PC-9 (cell line): ENCODE data around the gene ZBTB43. TPM values are rescaled to one million over a fixed set of nuclear protein-coding genes. Genes with fewer than 3 reads are reported as not detected.
"Not testable (repeated sequence)": the region's sequence is repeated elsewhere in the genome, so short reads cannot be mapped to it uniquely, and the experiment has no call there.

Source experiments
- BruUV-seq: library from RNA; stranded (reverse); fragments of 400-500 nt; replicated peaks from 2 replicates; lab custom pipeline; 2021; lab: Mats Ljungman, UMichigan
- CTCF ChIA-PET: fragments of 300-600 bp; sonication (Branson Sonifier 250); formaldehyde crosslinking; loops from one replicate; lab custom pipeline; 2022; ENCODE audit warnings: antibody characterized with exemption; lab: Charles Lee
- POLR2A ChIA-PET: fragments of 300-600 bp; sonication (Branson Sonifier 250); formaldehyde crosslinking; loops from one replicate; lab custom pipeline; 2022; ENCODE audit warnings: antibody characterized with exemption; ENCODE audit not compliant: unreplicated experiment; lab: Charles Lee
- DNase-seq, 2 experiments: peaks; one replicate each; pipeline versions ENCODE4 v3.0.0 to v3.0.0-alpha.2; 2015 to 2022; ENCODE audit warnings: mixed read lengths in 1 of 2
- H2AFZ ChIP-seq: fragments of 200-600 bp; sonication (generic); 2 replicates; pipeline ENCODE4 v1.8.1; 2017; ENCODE audit warnings: antibody characterized with exemption
- H3F3A ChIP-seq: fragments of 200-600 bp; sonication (generic); 2 replicates; pipeline ENCODE4 v1.8.1; 2017; ENCODE audit warnings: antibody characterized with exemption, mild to moderate bottlenecking, low read depth; ENCODE audit not compliant: insufficient read depth
- H3K27ac ChIP-seq: fragments of 200-600 bp; sonication (generic); 2 replicates; pipeline ENCODE4 v1.6.1; 2016; ENCODE audit warnings: mixed run types
- H3K27me3 ChIP-seq: fragments of 200-600 bp; sonication (generic); 2 replicates; pipeline ENCODE4 v1.6.1; 2016; ENCODE audit warnings: low read depth, mixed run types; ENCODE audit not compliant: insufficient read depth
- H3K36me3 ChIP-seq: fragments of 200-600 bp; sonication (generic); 2 replicates; pipeline ENCODE4 v1.6.1; 2016; ENCODE audit warnings: low read depth, mixed run types
- H3K4me1 ChIP-seq: fragments of 200-600 bp; sonication (generic); replicated peaks from 2 replicates; pipeline ENCODE4 v1.6.1; 2016; ENCODE audit warnings: mixed run types; ENCODE audit not compliant: insufficient read depth
- H3K4me2 ChIP-seq: fragments of 200-600 bp; sonication (generic); 2 replicates; pipeline ENCODE4 v1.6.1; 2017; ENCODE audit warnings: mixed run types
- H3K4me3 ChIP-seq: fragments of 200-600 bp; sonication (generic); 2 replicates; pipeline ENCODE4 v1.6.1; 2016; ENCODE audit warnings: mixed run types
- H3K79me2 ChIP-seq: fragments of 200-600 bp; sonication (generic); 2 replicates; pipeline ENCODE4 v1.6.1; 2017; ENCODE audit warnings: low read depth, mixed run types
- H3K9me2 ChIP-seq: fragments of 200-600 bp; sonication (generic); 2 replicates; pipeline ENCODE4 v1.8.1; 2017; ENCODE audit warnings: mild to moderate bottlenecking; ENCODE audit not compliant: insufficient read depth
- H3K9me3 ChIP-seq: fragments of 200-600 bp; sonication (generic); 2 replicates; pipeline ENCODE4 v1.8.1; 2016; ENCODE audit warnings: low read depth; ENCODE audit not compliant: insufficient read depth
- H4K20me1 ChIP-seq: fragments of 200-600 bp; sonication (generic); 2 replicates; pipeline ENCODE4 v1.8.1; 2017; ENCODE audit not compliant: insufficient read depth
- EZH2 ChIP-seq: fragments of 200-600 bp; sonication (generic); IDR thresholded peaks from 2 replicates; pipeline ENCODE4 v1.8.0; 2017; ENCODE audit warnings: antibody characterized with exemption, low read depth
- intact Hi-C: fragments of 100-400 bp; cut with micrococcal nuclease; formaldehyde crosslinking; loops from one replicate; pipeline ENCODE4 v1.10.0; 2022; ENCODE audit not compliant: unreplicated experiment
- total RNA-seq: library from RNA; stranded (reverse); gene quantifications from 2 replicates; pipeline ENCODE4 v1.2.3, GENCODE V29; 2021
- TF ChIP-seq, protein P1 (sequence below): fragments of 200-600 bp; sonication (generic); conservative IDR thresholded peaks from 2 replicates; pipeline ENCODE4 v1.6.1; 2017; ENCODE audit warnings: mixed run types, antibody characterized with exemption, mild to moderate bottlenecking, moderate library complexity

The ZBTB43 gene
- total RNA-seq, 1 experiment from 2014 or later: 18.4 TPM

DNA sequence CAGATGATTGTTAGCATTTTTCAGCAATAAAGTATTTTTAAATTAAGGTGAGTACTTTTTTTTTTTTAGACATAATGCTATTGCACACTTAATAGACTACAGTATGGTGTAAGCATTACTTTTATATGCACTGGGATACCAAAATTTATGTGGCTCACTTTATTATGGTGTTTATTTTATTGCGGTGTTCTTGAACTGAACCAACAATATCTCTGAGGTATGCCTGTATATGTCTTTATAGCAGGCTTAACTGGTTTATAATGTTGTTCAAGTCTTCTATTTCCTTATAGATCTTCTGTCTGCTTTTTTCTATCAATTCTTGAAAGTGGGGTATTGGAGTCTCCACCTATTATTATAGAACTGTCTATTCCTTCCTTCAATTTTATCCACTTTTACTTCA, 18.0 kb downstream of the ZBTB43 start:
- H3K36me3 ChIP-seq: peaks cover 21% of the 10 kb centered on the region
- ChIA-PET POLR2A (no interaction called here), CTCF (no interaction called here)
- no peak overlapping the region for H3K4me3 ChIP-seq
- no peaks in the 10 kb centered on the region for H3K9me2 ChIP-seq
- no peak overlapping the region for H2AFZ ChIP-seq
- TF ChIP-seq, protein P1, sequence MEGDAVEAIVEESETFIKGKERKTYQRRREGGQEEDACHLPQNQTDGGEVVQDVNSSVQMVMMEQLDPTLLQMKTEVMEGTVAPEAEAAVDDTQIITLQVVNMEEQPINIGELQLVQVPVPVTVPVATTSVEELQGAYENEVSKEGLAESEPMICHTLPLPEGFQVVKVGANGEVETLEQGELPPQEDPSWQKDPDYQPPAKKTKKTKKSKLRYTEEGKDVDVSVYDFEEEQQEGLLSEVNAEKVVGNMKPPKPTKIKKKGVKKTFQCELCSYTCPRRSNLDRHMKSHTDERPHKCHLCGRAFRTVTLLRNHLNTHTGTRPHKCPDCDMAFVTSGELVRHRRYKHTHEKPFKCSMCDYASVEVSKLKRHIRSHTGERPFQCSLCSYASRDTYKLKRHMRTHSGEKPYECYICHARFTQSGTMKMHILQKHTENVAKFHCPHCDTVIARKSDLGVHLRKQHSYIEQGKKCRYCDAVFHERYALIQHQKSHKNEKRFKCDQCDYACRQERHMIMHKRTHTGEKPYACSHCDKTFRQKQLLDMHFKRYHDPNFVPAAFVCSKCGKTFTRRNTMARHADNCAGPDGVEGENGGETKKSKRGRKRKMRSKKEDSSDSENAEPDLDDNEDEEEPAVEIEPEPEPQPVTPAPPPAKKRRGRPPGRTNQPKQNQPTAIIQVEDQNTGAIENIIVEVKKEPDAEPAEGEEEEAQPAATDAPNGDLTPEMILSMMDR: no peak
- TF ChIP-seq EZH2: no peak
- intact Hi-C loops: no loop called here
- H3K9me3 ChIP-seq: 0 out of 2 replicates have a peak, but pooled peaks cover 4% of the 10 kb centered on the region
- no peak overlapping the region for H3K27ac ChIP-seq
- no TSS peak for BruUV-seq
- H3K27me3 ChIP-seq: no peaks in the 10 kb centered on the region
- no peaks in the 10 kb centered on the region for H3K4me1 ChIP-seq
- no peak overlapping the region for H3K4me2 ChIP-seq
- H4K20me1 ChIP-seq: peaks cover 31% of the 10 kb centered on the region
- H3K79me2 ChIP-seq: peaks cover 33% of the 10 kb centered on the region
- no peak for DNase-seq
- H3F3A ChIP-seq: peaks cover 4% of the 10 kb centered on the region; the same call in 1 of the 2 replicates

DNA sequence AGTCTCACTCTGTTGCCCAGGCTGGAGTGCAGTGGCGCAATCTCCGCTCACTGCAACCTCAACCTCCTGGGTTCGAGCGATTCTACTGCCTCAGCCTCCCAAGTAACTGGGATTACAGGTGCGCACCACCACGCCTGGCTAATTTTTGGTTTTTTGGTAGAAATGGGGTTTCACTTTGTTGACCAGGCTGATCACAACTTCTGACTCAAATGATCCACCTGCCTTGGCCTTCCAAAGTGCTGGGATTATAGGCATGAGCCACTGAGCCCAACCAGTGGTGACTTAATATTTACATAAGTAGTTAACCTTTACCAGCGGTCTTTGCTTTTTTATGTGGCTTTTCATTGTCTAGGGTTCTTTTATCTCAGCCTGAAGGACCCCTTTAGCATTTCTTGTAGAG, 19.2 kb downstream of the ZBTB43 start:
- H3K4me3 ChIP-seq, BruUV-seq, H3K27ac ChIP-seq, DNase-seq, H2AFZ ChIP-seq, H3K9me2 ChIP-seq, CTCF ChIA-PET, intact Hi-C loops, H3K4me2 ChIP-seq, H3K27me3 ChIP-seq, H3K9me3 ChIP-seq, H3K4me1 ChIP-seq, POLR2A ChIA-PET, H3F3A ChIP-seq: not testable (repeated sequence)
- Histone ChIP-seq H3K36me3 (peaks cover 15% of the 10 kb centered on the region), H3K79me2 (peaks cover 29% of the 10 kb centered on the region), H4K20me1 (peaks cover 30% of the 10 kb centered on the region)

DNA sequence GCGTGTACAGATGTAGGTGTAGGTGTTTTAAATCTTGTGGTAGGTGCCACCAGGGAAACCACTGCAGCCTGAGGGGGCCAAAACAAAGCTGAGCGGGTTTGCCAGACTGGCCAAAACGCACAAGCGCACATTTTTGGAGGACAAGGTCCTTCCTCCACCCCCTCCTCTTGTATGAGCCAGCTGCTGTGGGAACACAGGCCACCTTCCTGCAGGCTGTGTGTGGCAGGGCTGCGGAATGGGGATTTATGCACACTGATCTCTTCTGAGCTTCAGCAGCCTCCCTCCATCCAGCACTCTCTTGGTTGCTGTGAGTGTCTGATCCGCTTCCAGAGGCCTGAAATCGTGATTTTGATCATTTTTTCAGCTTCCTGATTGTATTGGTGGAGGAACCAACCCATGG, 22.4 kb downstream of the ZBTB43 start:
- H3K4me1 ChIP-seq: no peaks in the 10 kb centered on the region
- intact Hi-C loops: no loop called here
- no peaks in the 10 kb centered on the region for H3K9me3 ChIP-seq
- peaks cover 4% of the 10 kb centered on the region; the same call in 1 of the 2 replicates for H3K36me3 ChIP-seq
- no TSS peak for BruUV-seq
- no peak overlapping the region for H3K4me3 ChIP-seq
- peaks cover 14% of the 10 kb centered on the region for H3K79me2 ChIP-seq
- no peak for DNase-seq
- peaks cover 26% of the 10 kb centered on the region for H4K20me1 ChIP-seq
- H2AFZ ChIP-seq: no peak overlapping the region
- TF ChIP-seq EZH2: no peak
- TF ChIP-seq, protein P1: no peak
- no peaks in the 10 kb centered on the region for H3K27me3 ChIP-seq
- H3K4me2 ChIP-seq: no peak overlapping the region
- no peaks in the 10 kb centered on the region for H3K9me2 ChIP-seq
- no peak overlapping the region for H3K27ac ChIP-seq
- no peaks in the 10 kb centered on the region; the same call in 1 of the 2 replicates for H3F3A ChIP-seq
- ChIA-PET CTCF (no interaction called here), POLR2A (no interaction called here)

DNA sequence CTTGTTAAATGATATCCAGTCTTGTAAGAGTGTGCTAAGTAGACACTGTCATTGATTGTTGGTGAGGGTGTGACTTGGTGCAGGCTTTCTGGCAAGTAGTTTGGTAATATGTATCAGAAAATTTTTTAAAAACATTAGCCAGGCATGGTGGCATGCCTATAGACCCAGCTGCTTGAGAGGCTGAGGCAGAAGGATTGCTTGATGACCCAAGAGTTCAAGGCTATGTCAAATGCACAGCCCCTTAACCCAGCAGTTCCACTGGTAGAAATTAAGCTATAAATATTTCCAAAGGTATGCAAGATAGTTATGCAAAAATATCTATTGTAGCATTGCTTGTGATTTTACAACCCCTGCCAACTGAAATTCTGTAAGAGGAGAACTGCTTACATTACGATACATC, 24.2 kb downstream of the ZBTB43 start:
- BruUV-seq: no TSS peak
- no peak overlapping the region for H3K27ac ChIP-seq
- intact Hi-C loops: no loop called here
- peaks cover 17% of the 10 kb centered on the region for H3K36me3 ChIP-seq
- DNase-seq: no peak
- no peaks in the 10 kb centered on the region for H3K9me3 ChIP-seq
- peaks cover 14% of the 10 kb centered on the region for H4K20me1 ChIP-seq
- peaks cover 14% of the 10 kb centered on the region for H3K79me2 ChIP-seq
- ChIA-PET POLR2A (interaction anchor here (0.5 to 0.6 kb wide), 2 partner anchors 11 to 733 kb away, joined by 3 to 7 read pairs; no protein-coding TSS in a partner anchor), CTCF (no interaction called here)
- no peak overlapping the region for H3K4me2 ChIP-seq
- no peaks in the 10 kb centered on the region for H3K9me2 ChIP-seq
- H2AFZ ChIP-seq: no peak overlapping the region
- TF ChIP-seq, protein P1: no peak
- TF ChIP-seq EZH2: no peak
- no peaks in the 10 kb centered on the region; the same call in 1 of the 2 replicates for H3F3A ChIP-seq
- no peaks in the 10 kb centered on the region for H3K27me3 ChIP-seq
- H3K4me3 ChIP-seq: no peak overlapping the region
- no peaks in the 10 kb centered on the region for H3K4me1 ChIP-seq
